ENCODE data around the gene NUDT5.

Gene NUDT5

DNA sequence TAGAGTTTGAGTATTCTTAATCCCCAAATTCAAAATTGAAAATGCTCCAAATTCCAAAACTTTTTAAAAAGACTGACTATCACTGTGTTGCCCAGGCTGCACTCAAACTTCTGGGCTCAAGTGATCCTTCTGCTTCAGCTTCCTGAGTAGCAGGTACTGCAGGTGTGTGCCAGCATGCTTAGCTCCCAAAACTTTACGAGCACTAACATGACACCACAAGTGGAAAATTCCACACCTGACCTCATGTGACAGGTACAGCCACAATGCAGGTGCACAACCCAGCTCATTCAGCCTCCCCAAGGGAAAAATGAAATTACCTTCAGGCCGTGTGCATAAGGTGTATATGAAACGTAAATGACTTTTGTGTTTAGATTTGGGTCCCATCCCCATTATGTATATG lies 16.8 kb upstream of the NUDT5 start:
- H3K9me2 ChIP-seq (replicated peaks; ENCODE audit: low read depth, low read length) = no peaks in the 10 kb centered on the region
- H3K9me3 ChIP-seq (ENCODE audit: insufficient read depth, low read depth, low read length) = no peaks in the 10 kb centered on the region
- no peak overlapping the region for H3K9ac ChIP-seq (ENCODE audit: low read depth, low read length, poor library complexity, severe bottlenecking)
- H2AFZ ChIP-seq (ENCODE audit: low read length) = no peak overlapping the region
- H3K36me3 ChIP-seq (ENCODE audit: insufficient read depth, low read length) = peaks cover 70% of the 10 kb centered on the region
- no peaks in the 10 kb centered on the region for H3F3A ChIP-seq (ENCODE audit: low read depth)
- TF ChIP-seq, protein P1, sequence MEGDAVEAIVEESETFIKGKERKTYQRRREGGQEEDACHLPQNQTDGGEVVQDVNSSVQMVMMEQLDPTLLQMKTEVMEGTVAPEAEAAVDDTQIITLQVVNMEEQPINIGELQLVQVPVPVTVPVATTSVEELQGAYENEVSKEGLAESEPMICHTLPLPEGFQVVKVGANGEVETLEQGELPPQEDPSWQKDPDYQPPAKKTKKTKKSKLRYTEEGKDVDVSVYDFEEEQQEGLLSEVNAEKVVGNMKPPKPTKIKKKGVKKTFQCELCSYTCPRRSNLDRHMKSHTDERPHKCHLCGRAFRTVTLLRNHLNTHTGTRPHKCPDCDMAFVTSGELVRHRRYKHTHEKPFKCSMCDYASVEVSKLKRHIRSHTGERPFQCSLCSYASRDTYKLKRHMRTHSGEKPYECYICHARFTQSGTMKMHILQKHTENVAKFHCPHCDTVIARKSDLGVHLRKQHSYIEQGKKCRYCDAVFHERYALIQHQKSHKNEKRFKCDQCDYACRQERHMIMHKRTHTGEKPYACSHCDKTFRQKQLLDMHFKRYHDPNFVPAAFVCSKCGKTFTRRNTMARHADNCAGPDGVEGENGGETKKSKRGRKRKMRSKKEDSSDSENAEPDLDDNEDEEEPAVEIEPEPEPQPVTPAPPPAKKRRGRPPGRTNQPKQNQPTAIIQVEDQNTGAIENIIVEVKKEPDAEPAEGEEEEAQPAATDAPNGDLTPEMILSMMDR (conservative IDR thresholded peaks at IDR 0.05; ENCODE audit: low read length) = no peak
- TF ChIP-seq EZH2phosphoT487 (IDR thresholded peaks at IDR 0.05; ENCODE audit: borderline replicate concordance) = no peak
- H3K79me2 ChIP-seq (ENCODE audit: insufficient read depth, low read length) = peaks cover 4% of the 10 kb centered on the region
- peaks cover 10% of the 10 kb centered on the region for H3K4me1 ChIP-seq (ENCODE audit: insufficient read depth, low read length, poor library complexity, severe bottlenecking)
- no peak overlapping the region for H3K4me3 ChIP-seq (ENCODE audit: low read length, poor library complexity, severe bottlenecking)
- peaks cover 20% of the 10 kb centered on the region for H4K20me1 ChIP-seq (ENCODE audit: insufficient read depth, low read length, poor library complexity, severe bottlenecking)
- no peak overlapping the region for H3K4me2 ChIP-seq (ENCODE audit: low read depth, low read length, poor library complexity, severe bottlenecking)
- no peaks in the 10 kb centered on the region for H3K27me3 ChIP-seq (ENCODE audit: insufficient read depth, low read length, poor library complexity, severe bottlenecking)

DNA sequence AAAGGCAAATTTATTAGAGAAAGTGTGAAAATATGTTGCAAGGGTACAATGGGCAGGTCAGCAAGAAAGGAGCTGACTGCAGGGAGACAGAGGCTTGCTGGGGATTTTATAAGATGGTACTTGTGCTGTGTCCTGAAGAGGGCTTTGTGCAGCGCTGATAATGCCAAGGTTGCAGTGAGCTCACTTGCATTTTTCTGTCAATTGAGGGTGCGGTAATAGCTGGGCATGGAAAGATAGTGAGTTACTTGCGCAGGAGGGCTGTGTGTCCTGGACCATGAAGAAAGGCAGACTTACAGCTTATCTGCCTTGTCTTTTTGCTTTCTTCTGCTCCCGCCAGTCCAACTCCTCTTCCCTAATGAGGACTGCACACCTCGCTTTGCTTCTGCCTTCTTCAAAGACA lies 12.8 kb upstream of the NUDT5 start:
- peaks cover 36% of the 10 kb centered on the region for H3K79me2 ChIP-seq (ENCODE audit: insufficient read depth, low read length)
- H3K9me2 ChIP-seq (replicated peaks; ENCODE audit: low read depth, low read length) = no peaks in the 10 kb centered on the region
- no peak overlapping the region for H2AFZ ChIP-seq (ENCODE audit: low read length)
- no peaks in the 10 kb centered on the region for H3K9me3 ChIP-seq (ENCODE audit: insufficient read depth, low read depth, low read length)
- H3F3A ChIP-seq (ENCODE audit: low read depth) = no peaks in the 10 kb centered on the region
- H3K36me3 ChIP-seq (ENCODE audit: insufficient read depth, low read length) = peaks cover 59% of the 10 kb centered on the region; the same call in 1 of the 2 replicates
- no peak overlapping the region for H3K4me3 ChIP-seq (ENCODE audit: low read length, poor library complexity, severe bottlenecking)
- no peaks in the 10 kb centered on the region for H3K27me3 ChIP-seq (ENCODE audit: insufficient read depth, low read length, poor library complexity, severe bottlenecking)
- no peaks in the 10 kb centered on the region for H3K4me1 ChIP-seq (ENCODE audit: insufficient read depth, low read length, poor library complexity, severe bottlenecking)
- H3K9ac ChIP-seq (ENCODE audit: low read depth, low read length, poor library complexity, severe bottlenecking) = no peak overlapping the region
- no peak overlapping the region for H3K4me2 ChIP-seq (ENCODE audit: low read depth, low read length, poor library complexity, severe bottlenecking)
- H4K20me1 ChIP-seq (ENCODE audit: insufficient read depth, low read length, poor library complexity, severe bottlenecking) = peaks cover 11% of the 10 kb centered on the region
- TF ChIP-seq, protein P1 (conservative IDR thresholded peaks at IDR 0.05; ENCODE audit: low read length) = no peak
- no peak for TF ChIP-seq EZH2phosphoT487 (IDR thresholded peaks at IDR 0.05; ENCODE audit: borderline replicate concordance)

- Histone ChIP-seq H3K79me2 (ENCODE audit: insufficient read depth, low read length) (peaks cover 49% of the 10 kb centered on the region), H3K36me3 (ENCODE audit: insufficient read depth, low read length) (peaks cover 56% of the 10 kb centered on the region; the same call in 1 of the 2 replicates), H3F3A (ENCODE audit: low read depth) (no peaks in the 10 kb centered on the region), H3K9me2 (replicated peaks; ENCODE audit: low read depth, low read length) (no peaks in the 10 kb centered on the region), H4K20me1 (ENCODE audit: insufficient read depth, low read length, poor library complexity, severe bottlenecking) (peaks cover 18% of the 10 kb centered on the region), H3K9me3 (ENCODE audit: insufficient read depth, low read depth, low read length) (no peaks in the 10 kb centered on the region), H2AFZ (ENCODE audit: low read length) (no peak overlapping the region), H3K4me1 (ENCODE audit: insufficient read depth, low read length, poor library complexity, severe bottlenecking) (no peaks in the 10 kb centered on the region), H3K4me2 (ENCODE audit: low read depth, low read length, poor library complexity, severe bottlenecking) (no peak overlapping the region), H3K4me3 (ENCODE audit: low read length, poor library complexity, severe bottlenecking) (no peak overlapping the region), H3K27me3 (ENCODE audit: insufficient read depth, low read length, poor library complexity, severe bottlenecking) (no peaks in the 10 kb centered on the region), H3K9ac (ENCODE audit: low read depth, low read length, poor library complexity, severe bottlenecking) (no peak overlapping the region)
- TF ChIP-seq, protein P1 (conservative IDR thresholded peaks at IDR 0.05; ENCODE audit: low read length) = no peak
- TF ChIP-seq EZH2phosphoT487 (IDR thresholded peaks at IDR 0.05; ENCODE audit: borderline replicate concordance) = no peak
These were observed 11.4 kb upstream of the NUDT5 start for GRCh38 chr10:12207114-12207513.
